Kidney (tissue), 14 donors: ENCODE data around the gene SEM1. TPM values are rescaled to one million over a fixed set of nuclear protein-coding genes. Genes with fewer than 3 reads are reported as not detected.

ENCODE experiments used
- DNase-seq, 5 donors: peaks; one replicate each; pipeline ENCODE4 v3.0.0-alpha.2; 2013 to 2020
- FAIRE-seq: peaks from 2 replicates; lab custom pipeline; 2012; peaks lifted over from hg19 to GRCh38; lab: Jason Lieb, UNC
- H3K27ac ChIP-seq, 2 donors: one replicate each; pipeline ENCODE4 v1.7.0; 2013; ENCODE audit warnings: low read depth in 2 of 2, low read length in 2 of 2, inconsistent platforms in 1 of 2
- H3K27me3 ChIP-seq: one replicate; pipeline ENCODE4 v1.7.1; 2013; ENCODE audit warnings: low read length, inconsistent platforms; ENCODE audit not compliant: control insufficient read depth, insufficient read depth
- H3K36me3 ChIP-seq, 3 donors: one replicate each; pipeline versions ENCODE4 v1.7.0 to v1.7.1; 2013; ENCODE audit warnings: low read length in 3 of 3, control low read depth in 1 of 3, inconsistent platforms in 1 of 3; ENCODE audit not compliant: insufficient read depth in 3 of 3, control insufficient read depth in 2 of 3
- H3K4me1 ChIP-seq, 3 donors: one replicate each; pipeline versions ENCODE4 v1.7.0 to v1.7.1; 2013; ENCODE audit warnings: low read length in 3 of 3, inconsistent platforms in 1 of 3, low read depth in 1 of 3; ENCODE audit not compliant: control insufficient read depth in 2 of 3, insufficient read depth in 2 of 3
- H3K4me3 ChIP-seq, 3 donors: one replicate each; pipeline versions ENCODE4 v1.7.0 to v1.8.1; 2013; ENCODE audit warnings: low read length in 3 of 3, control low read depth in 1 of 3, inconsistent platforms in 1 of 3
- H3K9ac ChIP-seq, 3 donors: one replicate each; pipeline versions ENCODE4 v1.7.0 to v1.7.1; 2013; ENCODE audit warnings: low read length in 3 of 3, control low read depth in 1 of 3, inconsistent platforms in 1 of 3
- H3K9me3 ChIP-seq, 3 donors: one replicate each; pipeline versions ENCODE4 v1.7.0 to v1.7.1; 2013; ENCODE audit warnings: low read length in 3 of 3, control low read depth in 1 of 3, inconsistent platforms in 1 of 3; ENCODE audit not compliant: control insufficient read depth in 2 of 3, insufficient read depth in 1 of 3
- CTCF ChIP-seq: IDR thresholded peaks from 3 replicates; pipeline ENCODE4 v1.5.1; 2012; ENCODE audit warnings: mild to moderate bottlenecking, moderate library complexity, borderline replicate concordance; ENCODE audit not compliant: insufficient read depth; ENCODE audit errors: extremely low read depth
- intact Hi-C: fragments of 100-400 bp; cut with DNase I; formaldehyde crosslinking; loops from one replicate; pipeline ENCODE4 v1.11.1; 2022
- polyA plus RNA-seq: library from polyadenylated mRNA; stranded (reverse); fragments of 350-450 nt; fragmentation: Illumina TruSeq; extraction: RNeasy Lipid Tissue Mini Kit (QIAGEN cat#74804); gene quantifications from one replicate; pipeline ENCODE4 v1.2.3, GENCODE V29; 2014; ENCODE audit warnings: low read depth, low replicate concordance; ENCODE audit not compliant: insufficient read depth
- total RNA-seq: library from RNA; stranded (reverse); fragmentation: NEBNext Ultra II Directional; extraction: Animal tissue kit (Norgen Biotek cat#: 25700); gene quantifications from one replicate; pipeline ENCODE4 v1.2.1, GENCODE V29; 2021
- donor health status: control.
- donor health status: control.
- donor health status: control.
- donor health status: control.
- donor health status: control.
- donor health status: DM: yes; HTN: yes; CAD: no.
- donor health status: Normal renal cell carcinoma (clear cell type).

SEM1 gene
- total and polyA plus RNA-seq, 2 donors from 2014 or later = 45.4 to 252 TPM

- H3K4me3 ChIP-seq = peak overlapping the region in 1 of 3 donors; percentile 91
- no peak for TF ChIP-seq CTCF
- H3K9me3 ChIP-seq = no peaks in the 10 kb centered on the region
- peaks cover 0 to 4% (median 0%) of the 10 kb centered on the region in 3 donors for H3K36me3 ChIP-seq
- no peak overlapping the region for H3K27ac ChIP-seq
- no peaks in the 10 kb centered on the region for H3K27me3 ChIP-seq
- intact Hi-C loops = no loop called here
- H3K9ac ChIP-seq = no peak overlapping the region
- FAIRE-seq = no peak
- no peak for DNase-seq
- peaks cover 0 to 11% (median 6%) of the 10 kb centered on the region in 3 donors for H3K4me1 ChIP-seq
These were observed 898 bp upstream of the SEM1 start for GRCh38 chr7:96710544-96710943.

GRCh38 chr7:96708872-96709271 lies 774 bp downstream of the SEM1 start:
- Histone ChIP-seq H3K27me3 (no peaks in the 10 kb centered on the region), H3K4me3 (peak overlapping the region; percentile 88 to 96 (median 91)), H3K36me3 (peaks cover 0 to 4% (median 0%) of the 10 kb centered on the region in 3 donors), H3K4me1 (peaks cover 0 to 11% (median 6%) of the 10 kb centered on the region in 3 donors), H3K27ac (no peak overlapping the region), H3K9me3 (no peaks in the 10 kb centered on the region), H3K9ac (peak overlapping the region; percentile 68 to 92 (median 86))
- no peak for TF ChIP-seq CTCF
- intact Hi-C loops = no loop called here
- DNase-seq = no peak
- FAIRE-seq = no peak

GRCh38 chr7:96707901-96708774 lies 1.5 kb downstream of the SEM1 start:
- intact Hi-C loops = no loop called here
- Histone ChIP-seq H3K27ac (no peak overlapping the region), H3K9ac (peak overlapping the region in 1 of 3 donors; percentile 86), H3K27me3 (no peaks in the 10 kb centered on the region), H3K4me3 (peak overlapping the region in 2 of 3 donors; percentile 33 to 91), H3K9me3 (no peaks in the 10 kb centered on the region), H3K36me3 (peaks cover 0 to 4% (median 0%) of the 10 kb centered on the region in 3 donors), H3K4me1 (peaks cover 0 to 11% (median 6%) of the 10 kb centered on the region in 3 donors)
- no peak for FAIRE-seq
- DNase-seq = no peak
- no peak for TF ChIP-seq CTCF
